NOMO-1 treated with DMSO at 0.1 percent for 48 hours (cell line): Measurements from ENCODE around the gene PRPF4.
"Not testable (repeated sequence)": the region's sequence is repeated elsewhere in the genome, so short reads cannot be mapped to it uniquely, and the experiment has no call there.

Source experiments
- DNase-seq: peaks from one replicate; lab custom pipeline; 2025; ENCODE audit not compliant: unreplicated experiment; lab: John Stamatoyannopoulos, UW

PRPF4 gene

DNA sequence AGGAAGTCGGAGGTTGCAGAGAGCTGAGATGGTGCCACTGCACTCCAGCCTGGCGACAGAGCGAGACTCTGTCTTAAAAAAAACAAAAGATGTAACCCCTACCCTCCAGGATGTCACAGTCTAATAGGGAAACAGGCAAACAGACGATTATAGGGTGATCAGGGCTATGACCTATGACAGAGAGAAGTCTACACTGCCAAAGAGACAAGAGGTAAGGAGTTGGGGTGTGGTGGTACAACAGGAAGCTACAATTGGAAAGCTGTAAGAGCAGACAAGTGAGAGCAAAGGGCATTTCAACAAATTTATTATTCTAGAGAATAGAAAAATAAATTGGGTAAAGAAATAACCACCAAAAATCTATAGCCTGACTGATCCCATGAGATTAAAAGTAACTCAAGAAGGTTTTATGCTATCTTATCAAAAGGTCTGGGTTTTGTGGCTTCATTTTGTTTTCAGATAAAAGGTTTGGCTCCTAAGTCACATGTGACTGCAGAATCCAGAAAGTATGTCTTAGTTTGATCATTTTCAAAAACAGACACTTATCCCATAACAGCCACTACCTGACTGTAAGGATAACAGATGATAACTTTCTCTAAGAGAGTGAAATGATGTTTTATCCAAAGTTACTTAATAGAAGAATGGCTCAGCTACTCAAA, 7.4 kb upstream of the PRPF4 start:
- DNase-seq = no peak

DNA sequence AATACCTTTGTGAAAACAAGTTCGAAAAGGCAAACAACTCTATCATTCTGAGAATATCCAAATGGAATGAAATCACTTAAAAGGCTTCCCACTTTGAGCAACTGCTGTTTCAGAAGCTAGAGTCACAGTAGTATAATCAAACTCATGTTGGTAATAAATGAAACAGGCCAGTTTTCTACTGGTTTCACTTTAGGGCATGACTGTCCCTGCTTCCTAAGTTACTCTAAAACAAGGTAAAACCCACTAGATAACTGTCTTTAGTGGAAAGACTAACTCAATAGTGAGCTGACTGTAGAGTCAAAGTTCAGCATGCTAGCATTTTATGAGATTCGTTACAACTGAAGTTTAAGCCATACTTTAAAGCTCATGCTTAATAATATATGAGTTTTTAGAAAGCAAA, 6.1 kb upstream of the PRPF4 start:
- DNase-seq = no peak

DNA sequence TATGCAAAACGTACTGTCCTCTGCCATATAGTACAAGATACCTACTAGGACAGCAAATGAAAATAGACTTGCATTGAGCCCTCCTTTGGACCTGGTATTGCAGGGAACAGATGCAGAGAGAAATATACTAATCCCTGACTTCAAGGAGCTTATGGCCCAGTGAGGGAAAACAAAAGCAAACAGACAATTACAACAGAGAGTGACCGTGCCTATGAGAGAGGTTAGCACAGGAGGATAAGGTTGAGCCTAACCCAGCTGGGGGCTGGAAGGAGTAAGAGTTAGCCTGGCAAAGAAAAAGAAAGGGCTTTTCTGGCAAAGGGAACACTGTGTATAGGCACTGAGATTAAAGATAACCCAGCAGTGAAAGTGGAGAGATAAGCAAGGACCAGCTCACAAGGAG, 5.6 kb upstream of the PRPF4 start:
- DNase-seq = no peak

DNA sequence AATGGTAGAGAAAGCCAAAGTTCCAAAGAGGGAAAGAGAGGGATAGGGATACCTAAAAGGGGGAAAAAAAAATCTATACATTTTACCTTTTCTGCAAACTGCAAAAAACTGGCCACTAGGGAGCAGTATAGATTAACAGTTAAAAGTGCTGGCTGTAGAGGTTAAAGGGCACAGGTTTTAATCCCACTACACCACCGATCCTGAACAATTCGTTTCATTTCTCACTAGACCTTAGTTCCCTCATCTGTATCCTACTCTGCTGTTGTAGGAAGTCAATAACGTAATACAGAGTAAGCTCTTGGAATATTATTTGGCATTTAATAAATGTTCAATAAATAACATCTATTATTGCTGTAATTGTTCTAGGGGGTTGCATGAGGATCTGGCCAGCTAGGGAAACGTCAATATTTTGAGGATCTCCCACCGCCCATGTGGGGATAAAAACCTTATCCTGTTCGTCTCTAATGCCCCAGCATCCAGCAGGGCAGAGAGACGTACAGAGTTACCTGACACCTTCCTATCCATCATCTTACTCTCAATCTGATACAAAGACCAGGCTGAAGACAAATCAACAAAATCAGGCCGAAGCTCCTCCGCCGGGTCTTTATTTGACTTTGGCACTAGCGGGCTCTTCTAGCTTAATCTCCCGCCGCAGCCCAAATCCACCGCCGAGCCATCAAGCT, 843 bp upstream of the PRPF4 start:
- DNase-seq = peak; percentile 73

DNA sequence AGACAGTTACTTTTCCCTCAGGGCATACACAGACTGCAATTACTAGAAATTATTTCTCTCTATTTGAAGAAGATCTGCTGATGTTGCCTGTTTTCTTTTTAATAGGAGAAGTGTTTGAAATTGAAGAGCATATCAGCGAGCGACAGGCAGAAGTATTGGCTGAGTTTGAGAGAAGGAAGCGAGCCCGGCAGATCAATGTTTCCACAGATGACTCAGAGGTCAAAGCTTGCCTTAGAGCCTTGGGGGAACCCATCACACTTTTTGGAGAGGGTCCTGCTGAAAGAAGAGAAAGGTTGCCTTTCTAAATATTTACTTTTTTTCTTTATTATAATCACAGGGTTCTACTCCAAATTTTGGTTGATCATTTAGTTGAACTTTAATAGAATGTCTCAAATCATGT, 3.4 kb downstream of the PRPF4 start:
- no peak for DNase-seq

DNA sequence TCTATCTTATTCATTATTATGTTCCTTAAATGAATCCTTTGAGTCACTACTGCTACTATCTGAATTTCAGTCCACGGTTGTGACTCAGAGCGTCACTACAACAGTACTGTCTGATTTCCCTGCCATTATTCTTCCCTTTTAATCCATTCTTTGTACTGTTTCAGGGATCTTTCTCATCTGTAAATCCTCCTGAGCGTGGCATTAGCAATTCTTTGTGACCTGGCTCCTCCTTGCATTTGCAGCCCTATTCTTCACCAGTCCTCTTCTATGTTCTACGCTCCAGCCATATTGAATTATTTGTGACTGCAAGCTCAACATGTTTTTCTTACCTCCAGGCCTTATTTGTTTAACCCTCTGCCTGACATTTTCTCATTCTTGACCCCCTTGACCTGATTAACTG, 5.9 kb downstream of the PRPF4 start:
- DNase-seq = no peak

DNA sequence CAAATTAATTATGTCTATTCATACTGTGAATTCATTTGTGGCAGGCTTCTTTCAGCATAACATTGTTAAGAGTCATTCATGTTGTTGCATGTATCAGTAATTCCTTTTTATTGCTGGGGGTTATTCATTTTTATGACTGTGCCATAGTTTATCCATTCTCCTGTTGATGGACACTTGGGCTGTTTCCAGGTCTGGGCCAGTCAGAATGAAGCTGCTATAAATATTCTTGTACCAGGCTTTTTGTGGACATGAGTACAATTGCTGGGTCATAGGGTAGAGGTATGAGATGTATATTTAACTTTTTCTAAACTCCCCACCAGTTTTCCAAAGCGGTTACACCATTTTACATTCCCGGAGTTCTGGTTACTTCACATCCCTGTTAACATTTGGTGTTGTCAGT, 13.6 kb downstream of the PRPF4 start:
- no peak for DNase-seq

DNA sequence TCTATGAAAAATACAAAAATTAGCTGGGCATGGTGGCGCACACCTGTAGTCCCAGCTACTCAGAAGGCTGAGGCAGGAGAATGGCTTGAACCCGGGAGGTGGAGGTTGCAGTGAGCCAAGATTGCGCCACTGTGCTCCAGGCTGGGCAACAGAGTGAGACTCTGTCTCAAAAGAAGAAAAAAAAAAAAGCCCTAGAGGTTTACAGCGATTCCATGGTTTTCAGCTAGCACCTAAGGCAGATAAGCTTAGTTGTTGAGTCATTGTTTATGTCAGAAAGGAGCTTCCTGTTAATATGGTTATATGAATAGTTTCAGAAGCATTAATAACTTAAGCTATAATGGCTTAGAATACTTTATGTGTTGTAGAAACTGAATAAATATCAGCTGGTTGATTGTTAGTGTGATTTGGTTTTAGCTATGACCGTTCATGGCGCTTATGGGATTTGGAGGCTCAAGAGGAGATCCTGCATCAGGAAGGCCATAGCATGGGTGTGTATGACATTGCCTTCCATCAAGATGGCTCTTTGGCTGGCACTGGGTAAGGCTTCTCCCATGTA, 14.7 kb downstream of the PRPF4 start:
- no peak for DNase-seq

DNA sequence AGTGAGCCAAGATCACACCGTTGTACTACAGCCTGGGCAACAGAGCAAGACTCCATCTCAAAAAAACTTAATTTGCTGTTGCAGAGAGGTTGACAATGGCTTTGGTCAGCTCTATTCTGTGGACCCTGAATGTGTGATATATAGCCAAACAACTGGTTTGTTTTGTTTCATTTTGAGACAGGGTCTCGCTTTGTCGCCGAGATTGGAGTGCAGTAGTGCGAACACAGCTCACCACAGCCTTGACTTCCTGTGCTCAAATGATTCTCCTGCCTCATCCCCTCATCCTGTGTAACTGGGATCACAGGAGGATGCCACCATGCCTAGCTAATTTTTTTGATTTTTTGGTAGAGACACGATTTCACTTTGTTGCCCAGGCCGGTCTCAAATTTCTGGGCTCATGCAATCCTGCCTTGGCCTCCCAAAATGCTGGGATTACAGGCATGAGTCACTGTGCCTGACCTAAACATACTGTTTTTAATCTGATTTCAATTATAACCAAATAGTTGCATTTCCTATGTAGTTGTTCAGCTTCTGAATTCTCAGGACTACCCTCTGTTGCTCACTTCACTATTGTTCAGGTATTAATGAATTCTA, 17.9 kb downstream of the PRPF4 start:
- no peak for DNase-seq

DNA sequence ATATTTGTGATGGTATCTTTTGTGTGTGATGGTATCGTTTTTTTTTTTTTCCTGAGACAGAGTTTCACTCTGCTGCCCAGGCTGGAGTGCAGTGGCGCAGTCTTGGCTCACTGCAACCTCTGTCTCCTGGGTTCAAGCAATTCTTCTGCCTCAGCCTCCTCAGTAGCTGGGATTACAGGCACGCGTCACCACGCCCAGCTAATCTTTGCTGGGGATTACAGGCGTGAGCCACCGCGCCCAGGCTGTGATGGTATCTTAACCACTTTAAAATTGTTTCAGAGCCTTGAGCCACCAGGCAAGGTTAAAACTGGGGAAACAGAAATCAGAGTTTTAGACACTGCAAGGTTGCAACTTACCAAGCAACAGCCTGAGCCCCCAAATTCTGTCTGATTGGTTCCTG, 20.8 kb downstream of the PRPF4 start:
- DNase-seq = not testable (repeated sequence)

DNA sequence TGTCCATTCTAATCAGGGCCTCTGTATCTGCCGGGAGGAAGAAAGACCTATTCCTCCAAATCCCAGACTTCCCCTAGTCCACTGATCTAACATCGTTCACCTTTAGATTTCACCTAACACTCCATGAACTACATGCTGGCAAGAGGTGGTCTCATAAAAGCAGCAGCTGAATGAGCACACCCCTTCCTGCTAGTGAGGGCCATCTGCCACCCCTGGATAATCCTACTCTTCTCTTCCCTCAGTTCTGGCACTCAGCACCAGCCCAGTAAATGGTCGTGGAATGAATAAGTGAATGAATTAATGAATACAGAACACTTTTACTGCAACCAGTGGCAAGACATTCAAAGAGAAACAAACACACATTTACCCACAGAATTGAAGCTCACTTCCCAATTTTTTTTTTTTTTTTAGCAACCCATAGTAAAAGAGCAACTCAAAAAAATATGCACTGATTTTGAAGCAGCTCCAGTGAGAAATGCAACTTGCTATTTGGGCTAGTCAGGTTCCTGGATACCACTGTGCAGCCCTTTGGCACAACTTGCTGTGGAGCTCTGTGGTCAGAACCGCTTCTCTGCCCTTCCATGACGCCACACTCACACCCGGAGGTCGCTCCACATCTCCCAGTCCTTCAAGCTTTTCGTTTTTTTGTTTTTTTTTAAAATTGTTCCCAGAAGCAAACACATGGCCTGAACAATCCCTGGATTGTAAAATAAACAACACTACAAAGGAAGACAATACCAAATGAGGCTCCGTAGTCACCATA, 21.5 kb downstream of the PRPF4 start:
- no peak for DNase-seq

DNA sequence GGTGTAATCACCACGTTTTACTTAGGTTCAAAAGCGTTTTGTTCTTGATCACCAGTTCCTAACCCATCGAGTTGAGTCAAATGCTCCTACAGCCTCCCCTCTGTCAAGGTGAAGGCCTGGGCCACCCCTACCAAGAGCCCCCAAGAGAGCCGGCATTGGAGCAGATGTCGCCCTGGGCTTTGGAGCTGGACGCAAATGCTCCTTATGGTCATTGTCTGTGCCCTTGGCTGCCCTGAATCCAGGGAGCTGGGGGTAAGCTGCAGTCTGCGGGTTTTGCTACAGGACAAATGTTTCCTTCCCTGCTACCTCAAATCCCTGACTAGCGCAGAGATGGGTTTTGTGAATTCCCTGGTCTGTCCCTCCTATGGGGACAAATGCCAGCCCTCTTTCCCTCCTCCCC, 22.9 kb downstream of the PRPF4 start:
- no peak for DNase-seq

DNA sequence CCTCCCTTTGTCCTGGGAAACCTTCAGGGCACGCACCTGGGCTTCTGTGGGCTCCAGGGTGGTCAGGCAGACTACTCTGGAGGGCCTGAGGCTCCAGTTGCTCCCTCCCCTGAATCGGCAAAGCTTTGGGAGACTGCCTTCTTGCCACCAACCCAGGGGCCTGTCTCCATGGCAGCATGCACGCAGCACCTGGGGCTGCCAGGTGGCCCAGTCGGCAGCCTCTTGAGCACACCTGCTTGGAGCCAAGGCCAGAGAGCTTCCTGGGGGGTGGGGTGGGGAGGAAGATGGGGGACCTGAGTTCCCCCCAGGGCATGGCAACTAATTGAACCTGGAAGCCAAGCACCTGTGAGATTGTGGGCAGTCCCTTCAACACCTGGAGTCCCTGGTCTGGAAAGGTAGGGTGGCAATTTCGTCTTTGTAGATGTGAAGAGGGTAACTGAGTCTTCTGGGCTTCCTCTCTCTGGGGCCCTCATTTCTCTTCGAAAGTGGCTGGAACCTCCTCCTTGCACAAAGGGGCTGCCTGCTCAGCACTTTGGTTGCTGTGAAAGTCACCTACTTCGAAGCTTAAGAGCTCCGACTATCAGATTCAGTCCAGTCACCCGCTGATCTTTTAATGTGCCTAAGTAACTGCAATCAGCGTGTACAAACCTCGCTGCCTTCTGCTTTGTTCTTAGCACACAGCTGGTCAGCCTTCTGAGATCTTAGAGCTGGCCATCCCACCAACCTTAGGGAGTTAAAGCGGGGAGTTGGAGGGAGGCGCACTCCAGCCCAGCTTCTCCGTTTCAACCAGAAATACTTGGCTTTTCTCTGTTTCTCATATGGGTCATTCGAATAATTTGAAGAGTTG, 23.7 kb downstream of the PRPF4 start:
- DNase-seq = no peak

DNA sequence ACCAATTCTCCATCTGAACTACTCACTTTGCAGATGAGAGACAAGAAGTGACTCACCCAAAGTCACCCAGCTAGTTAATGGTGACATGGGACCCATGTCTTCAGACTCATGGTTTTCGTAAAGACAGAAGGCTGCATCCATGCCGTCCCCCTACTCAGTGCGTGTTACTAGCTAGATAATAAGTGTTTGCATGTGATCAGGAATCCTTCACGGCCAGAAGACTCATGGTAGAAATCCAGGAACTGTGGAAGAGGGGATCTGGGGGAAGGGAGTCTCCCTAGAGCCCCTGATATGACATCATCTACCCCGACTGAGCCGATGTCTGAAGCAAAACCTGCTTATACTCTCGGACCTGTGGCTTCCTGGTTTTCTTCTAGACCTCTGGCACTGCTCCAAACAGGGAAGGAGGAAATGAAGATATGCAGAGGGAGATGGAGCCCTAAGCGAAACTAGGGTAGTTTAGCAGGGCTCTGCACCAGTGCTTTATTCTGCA, 24.4 kb downstream of the PRPF4 start:
- DNase-seq = peak; percentile 73

DNA sequence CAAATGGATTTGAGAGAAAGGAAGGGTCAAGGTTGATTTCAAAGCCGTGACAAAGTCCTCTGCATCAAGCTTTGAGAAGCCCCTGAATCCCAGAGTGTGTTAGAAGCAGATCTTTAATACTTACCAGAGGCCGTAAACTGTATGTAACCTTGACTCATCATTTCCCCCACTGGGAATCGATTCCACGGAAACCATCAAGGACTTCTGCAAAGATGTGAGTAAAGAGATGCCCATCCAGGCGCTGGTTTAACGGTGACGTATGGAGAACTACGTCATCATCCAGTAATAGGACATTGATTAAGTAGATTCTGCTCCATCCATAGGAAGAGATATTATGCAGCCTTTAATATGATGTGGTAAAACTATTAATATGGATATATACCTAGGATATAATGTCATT, 26.1 kb downstream of the PRPF4 start:
- DNase-seq = no peak

DNA sequence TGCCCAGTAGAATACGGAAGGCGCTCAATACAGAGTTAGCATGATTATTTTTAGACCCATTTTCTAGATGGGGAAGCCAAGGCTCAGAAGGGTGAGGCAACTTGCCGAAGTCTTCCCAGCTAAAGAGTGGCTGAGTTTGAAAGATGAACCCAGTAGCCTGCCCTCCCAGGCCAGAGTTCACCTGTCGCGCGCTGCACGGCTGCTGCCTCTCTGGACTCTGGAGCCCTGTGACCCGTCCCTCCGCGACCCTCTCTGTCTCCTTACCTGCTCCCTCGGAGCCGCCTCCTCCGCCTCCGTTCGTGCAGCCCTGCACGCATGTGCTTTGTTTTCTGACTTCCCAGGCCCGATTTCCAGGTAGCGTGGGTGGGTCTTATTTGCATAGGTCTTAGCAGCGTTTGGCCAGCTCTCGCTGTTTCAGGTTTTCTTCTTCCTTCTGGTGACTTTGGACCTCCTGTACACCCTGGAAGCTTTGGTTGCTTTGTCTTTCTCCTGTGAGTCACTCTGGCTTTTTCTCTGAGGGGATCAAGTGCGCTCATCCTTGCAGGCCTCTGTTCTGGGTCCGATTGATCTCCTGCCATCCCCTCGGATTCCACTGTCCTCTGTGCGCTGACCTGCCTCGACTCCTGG, 27.4 kb downstream of the PRPF4 start, which contains the start of gene RNF183:
RNF183 (minus strand) TSS at position 585 of the 627 bp plus-strand sequence. CDS start 5,192 bp downstream, outside the sequence.
- no peak for DNase-seq

DNA sequence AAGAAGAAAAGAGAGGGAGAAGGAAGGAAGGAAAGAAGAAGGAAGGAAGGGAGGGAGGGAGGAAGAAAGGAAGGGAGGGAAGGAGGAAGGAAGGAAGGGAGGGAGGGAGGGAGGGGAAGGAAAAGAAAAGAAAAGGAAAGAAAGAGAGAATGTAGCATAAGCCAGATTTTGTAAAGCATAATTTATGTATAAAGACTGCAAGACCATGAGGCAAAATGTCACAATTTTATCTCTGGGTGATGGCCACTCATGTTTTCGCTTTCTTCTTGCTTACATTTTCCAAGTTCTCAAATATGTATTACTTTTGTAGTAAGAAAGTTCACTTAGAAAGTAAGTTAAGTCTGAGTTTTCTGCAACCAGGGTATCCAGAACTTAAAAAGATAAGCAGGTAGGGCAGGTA, 31.1 kb downstream of the PRPF4 start:
- DNase-seq = no peak

DNA sequence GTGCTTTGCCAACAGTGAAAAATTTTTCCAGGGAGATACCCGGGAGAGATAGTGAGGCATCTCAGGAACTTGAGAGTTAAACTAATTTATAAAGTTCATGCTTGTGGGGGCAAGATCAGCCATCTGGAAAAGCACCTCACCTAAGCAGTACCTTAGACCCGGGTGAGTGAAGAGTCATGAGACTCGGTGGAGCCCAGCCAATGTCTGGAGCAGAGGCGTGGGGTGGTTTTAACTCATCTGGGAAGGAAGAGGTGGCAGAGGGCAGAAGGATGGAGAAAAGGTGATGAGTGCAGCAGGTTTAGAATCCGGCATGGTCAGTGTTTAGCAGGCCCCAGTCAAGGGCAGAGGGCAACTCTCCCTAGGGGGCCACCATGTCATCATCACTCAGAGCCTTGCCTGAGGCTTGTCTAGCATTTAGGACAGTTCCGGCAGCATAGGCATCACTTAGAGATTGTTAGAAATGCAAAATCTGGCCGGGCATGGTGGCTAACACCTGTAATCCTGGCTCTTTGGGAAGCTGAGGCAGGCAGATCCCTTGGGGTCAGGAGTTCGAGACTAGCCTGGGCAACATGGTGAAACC, 32.0 kb downstream of the PRPF4 start:
- DNase-seq = no peak

DNA sequence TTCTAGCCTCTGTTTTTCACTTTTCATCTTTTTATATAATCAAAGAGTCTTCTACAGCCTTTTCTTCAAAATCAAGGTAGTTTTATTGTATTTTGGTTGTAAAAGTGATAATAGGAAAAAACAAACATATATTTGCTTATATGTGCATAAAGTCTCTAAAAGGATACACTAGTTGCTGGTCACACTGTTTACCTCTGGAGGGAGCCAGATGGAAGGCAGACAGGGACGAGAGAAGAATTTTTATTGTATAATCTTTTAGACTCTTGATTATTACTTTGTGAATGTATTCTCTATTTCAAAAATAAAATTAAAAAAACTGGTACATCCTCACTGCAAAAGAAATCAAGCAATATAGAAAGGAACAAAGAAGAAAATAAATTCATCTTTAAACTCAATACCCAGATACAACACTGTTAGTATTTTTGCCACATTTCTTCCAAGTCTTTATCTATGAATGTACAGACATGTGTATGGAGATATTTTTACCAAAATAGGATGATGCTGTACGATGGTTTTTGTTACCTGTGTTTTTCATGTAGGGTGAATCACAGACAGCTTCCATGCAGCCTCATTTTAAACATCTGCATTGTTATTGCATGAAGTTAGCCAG, 33.9 kb downstream of the PRPF4 start:
- peak; percentile 53 for DNase-seq
